OCI-M2 (cell line): ENCODE results near the gene QDPR.
"Not testable (repeated sequence)": the region's sequence is repeated elsewhere in the genome, so short reads cannot be mapped to it uniquely, and the experiment has no call there.

Source experiments
- DNase-seq: peaks from one replicate; lab custom pipeline; 2025; ENCODE audit not compliant: unreplicated experiment; lab: John Stamatoyannopoulos, UW

Gene QDPR

DNA sequence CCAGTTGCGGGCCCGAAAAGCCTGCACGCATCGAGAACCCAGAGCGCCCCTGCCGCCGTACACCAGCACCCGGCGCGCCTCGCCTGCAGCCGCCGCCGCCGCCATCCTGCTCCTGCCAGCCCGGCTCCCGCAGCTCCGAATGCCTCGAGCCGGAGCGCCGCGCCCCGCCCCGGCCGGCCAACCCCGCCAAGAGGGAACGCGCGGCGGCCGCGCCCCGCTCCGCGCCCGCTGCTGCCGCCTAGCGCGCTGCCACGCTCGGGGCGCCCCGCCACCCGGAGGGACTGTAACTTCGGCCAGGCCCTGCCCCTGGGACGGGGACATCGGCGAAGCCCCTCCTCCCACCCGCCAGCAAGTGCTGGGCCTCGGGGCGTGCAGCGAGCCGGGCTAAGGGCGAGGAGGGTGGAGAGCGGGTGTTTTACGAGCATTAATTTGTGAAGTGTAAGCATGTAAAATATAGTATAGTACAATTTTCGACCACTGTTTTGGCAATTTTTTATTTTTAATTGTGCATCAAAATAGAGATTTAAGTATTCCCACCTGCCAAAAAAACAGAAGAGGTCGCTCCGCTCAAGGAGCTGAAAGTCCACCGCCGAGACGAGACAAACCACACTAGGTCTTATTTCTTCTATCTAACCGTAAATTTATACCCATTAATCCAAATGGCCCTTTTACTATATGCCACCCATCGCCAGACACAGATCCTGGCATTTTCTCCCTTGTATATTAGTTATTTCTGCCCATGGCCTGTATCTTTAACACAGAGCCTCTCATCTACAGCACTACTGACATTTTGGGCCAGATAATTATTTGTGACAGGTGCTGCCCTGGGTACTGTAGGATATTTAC, at the start of gene QDPR:
Gene QDPR, minus strand, starts transcription at position 141 of the 846 bp plus-strand sequence. Its CDS starts 36 bp downstream, at position 105.
- peak; percentile 8 for DNase-seq

DNA sequence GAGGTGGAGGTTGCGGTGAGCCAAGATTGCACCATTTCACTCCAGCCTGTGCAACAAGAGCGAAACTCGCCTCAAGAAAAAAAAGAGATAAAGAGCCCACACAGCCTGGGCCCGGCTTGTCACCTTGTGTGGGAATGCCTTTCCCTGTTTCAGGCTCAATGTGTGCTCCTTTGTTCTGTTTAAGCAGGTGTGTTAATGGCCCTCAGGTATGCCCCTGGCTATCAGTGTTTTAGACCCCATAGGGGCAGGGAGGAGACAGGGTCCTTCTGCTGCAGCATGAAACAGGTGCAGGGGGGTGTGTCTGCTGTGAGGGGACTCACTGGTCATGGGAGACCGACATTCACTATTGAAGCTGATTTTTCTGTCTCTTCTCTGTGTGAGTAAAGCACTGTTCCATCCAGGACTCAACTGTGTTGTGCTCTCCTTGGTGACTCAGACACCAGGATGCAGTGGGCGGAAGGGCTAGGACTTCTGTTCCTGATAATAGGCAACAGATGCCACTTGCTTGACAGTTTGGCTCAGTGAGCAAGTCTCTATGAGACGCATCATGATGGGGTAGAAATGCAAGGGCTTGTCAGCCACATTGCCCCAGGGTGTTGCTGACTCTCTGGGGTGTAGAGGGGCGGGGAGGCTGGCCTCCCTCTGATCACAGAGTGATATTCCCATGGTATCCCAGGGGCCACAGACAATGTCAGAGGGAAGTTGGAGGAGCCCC, 49.5 kb upstream of the QDPR start:
- DNase-seq, result no peak

DNA sequence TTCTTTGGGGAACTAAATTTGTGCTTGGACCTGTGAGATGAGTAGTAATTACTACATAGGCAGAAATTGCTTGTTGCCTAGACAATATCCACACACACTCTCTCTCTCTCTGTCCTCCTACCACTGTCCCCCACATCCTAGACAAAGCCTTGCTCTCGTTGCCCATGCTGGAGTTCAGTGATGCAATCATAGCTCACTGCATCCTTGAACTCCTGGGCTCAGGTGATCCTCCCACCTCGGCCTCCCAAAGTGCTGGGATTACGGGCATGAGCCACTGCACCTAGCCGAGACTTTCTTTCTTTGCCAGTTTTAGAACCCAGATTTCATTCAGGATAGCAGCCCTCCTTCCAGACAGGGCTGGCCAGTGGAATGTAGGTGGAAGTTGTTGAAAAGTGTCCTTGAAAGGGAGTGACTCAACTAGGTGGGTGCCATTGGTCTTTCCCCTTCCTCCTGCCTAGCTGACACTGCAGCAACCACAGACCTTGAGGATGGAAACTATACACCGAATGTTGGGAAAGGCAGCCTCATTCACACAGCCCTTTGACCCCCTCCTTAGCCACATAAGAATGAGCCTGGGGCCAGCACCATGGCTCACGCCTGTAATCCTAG, 48.3 kb upstream of the QDPR start:
- no peak for DNase-seq

- no peak for DNase-seq
Measured at GRCh38 chr4:17559709-17560048, 47.8 kb upstream of the QDPR start.

GRCh38 chr4:17558941-17559708, 47.2 kb upstream of the QDPR start:
- no peak for DNase-seq

DNA sequence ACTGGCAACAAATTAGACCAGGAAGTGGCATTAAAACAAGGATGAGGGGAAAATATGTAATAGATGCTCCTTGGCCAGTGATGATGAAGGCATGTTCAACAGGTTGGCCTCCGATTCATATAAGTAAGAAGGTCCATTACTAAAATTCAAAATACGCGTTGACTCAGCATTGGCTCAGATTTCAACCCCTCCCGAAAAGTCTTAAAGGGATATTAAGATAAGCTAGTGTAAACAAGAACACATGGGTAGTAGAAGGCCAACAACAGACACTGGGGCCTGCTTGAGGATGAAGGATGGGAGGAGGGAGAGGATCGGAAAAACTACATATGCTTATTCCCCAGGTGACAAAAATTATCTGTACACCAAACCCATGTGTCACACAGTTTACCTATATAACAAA, 46.0 kb upstream of the QDPR start:
- DNase-seq, result no peak

GRCh38 chr4:17556498-17556897, 44.6 kb upstream of the QDPR start:
- no peak for DNase-seq

DNA sequence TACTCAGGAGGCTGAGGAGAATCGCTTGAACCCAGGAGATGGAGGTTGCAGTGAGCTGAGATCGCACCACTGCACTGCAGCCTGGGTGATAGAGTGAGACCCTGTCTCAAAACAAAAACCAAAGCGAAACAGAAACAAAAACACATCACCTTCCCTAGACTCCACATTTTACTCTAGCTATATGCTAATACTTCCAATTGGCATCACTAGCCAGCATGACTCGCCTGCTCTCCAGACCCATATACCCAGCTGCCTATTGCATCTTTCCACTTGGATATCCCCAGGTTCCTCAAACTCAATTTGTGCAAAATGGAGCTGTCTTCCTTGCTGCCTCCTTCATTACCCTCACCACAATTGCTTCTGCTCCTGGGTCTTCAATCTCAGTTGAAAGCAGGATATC, 42.7 kb upstream of the QDPR start:
- DNase-seq, result no peak

DNA sequence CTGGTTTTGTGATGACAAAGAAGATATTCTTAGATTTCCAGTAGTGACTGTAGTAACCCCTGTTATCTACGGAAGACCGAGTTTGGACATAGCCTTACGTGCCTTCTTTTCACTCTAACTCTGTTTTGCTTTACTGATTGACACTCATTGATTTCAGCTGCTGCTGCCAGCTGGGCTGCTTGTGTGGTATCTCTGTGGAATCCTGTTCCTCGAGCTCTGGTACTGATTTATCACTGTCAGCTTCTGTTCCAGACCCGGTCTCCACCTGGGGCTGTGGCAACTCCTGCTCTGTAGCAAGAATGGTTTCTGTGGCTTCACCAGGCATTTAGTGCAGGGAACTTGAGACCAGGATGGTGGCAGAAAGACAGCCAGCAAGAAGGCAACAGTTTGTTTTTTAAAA, 40.5 kb upstream of the QDPR start:
- no peak for DNase-seq

DNA sequence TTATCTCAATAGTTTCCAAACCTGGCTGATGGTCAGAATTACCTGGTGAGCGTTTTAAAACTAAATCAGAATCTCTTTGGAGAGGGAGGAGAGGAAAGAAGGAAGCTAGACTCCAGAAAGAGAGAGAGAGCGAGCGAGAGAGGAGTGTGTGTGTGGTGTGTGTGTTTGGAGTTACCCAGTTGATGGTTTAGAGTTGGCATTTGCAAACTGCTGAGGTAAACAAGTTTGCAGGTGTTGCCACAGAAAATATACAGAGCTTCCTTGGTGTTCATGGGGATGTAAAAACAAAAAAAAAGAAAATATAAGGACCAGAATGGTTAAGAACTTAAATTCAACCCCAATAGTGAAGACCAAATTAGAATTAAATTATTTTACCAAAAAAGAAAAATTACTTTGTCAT, 38.7 kb upstream of the QDPR start:
- no peak for DNase-seq

DNA sequence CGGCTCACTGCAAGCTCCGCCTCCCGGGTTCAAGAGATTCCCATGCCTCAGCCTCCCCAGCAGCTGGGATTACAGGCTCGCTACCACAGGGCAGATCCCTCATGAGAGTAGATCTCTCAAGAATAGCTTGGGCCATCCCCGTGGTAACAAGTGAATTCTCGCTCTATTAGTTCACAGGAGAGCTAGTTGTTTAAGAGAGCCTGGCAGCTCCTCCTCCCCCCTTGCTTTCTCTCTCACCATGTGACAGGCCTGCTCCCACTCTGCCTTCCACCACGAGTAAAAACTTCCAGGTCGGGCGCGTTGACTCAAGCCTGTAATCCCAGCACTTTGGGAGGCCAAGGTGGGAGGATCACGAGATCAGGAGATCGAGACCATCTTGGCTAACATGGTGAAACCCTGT, 34.8 kb upstream of the QDPR start:
- DNase-seq, result no peak

DNA sequence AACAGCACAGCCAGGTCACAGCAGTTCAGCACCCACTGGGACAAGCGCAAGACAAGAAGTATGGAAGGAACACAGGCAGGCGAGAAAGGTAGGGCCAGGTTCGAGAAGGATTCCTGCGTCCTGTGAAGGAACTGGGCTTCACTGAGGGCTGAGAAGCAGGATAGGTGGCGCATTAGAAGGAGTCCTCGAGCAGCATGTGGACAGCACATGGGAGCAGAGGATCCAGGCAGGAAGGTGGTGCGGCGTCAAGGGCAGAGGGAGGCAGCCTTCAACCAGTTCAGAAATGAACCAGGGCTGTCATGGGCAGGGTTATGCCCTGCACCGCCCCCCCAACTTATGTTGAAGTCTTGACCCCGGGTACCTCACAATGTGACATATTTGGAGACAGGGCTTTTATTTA, 34.3 kb upstream of the QDPR start:
- no peak for DNase-seq

DNA sequence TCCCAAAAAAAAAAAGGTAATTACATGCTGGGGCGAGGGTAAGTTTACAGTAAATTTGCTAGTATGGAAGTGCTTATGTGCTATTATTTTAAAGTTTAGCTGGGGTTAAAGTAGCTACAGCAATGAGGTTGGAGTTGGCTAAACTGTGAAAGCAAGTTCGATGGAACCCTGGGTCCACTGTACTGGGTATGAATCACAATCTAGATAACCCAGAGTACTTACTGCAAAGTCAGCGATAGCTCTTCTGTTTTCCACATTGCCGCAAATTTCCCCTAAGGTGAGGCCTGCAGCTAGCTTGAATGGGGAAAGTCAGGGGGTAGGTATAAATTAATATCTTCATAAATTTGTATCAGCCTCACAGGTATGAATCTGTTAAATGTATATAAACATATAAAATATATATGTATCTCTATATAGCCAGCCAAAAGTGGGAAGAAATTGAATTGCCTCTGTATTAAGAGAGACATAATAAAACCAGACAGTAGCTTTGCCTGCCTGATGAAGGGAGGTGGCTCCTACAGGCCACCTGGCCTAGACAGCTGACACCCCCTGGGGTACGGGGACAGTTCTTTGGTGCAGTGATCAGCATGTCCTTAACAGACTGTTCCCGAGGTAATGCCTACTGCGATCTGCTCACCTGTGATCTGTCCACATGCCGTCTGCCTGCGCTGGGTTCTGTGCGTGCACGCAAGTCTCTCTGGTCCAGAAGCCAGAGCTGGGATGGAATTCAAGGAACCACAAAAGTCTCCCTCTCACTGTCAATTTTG, 33.7 kb upstream of the QDPR start:
- DNase-seq, result no peak

GRCh38 chr4:17544831-17545234, 32.9 kb upstream of the QDPR start:
- no peak for DNase-seq

DNA sequence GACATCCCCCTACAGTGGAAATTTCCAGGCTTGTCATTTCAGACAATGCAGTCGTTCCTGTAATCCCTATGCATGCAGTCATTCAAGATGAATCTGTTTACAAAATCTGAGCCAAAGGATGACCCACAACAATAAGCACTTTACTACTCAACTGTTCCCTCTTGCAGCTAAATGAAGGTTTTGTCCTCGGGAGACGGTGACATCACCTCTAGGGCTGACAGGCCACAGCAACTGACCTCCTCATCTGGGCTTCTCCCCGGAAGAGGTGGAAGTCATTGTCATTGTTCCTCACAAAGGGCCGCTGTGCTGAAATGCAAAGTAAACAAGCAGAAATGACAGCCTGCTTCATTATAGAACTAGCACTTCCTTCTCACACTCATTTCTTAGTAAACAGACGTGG, 32.3 kb upstream of the QDPR start:
- DNase-seq, result no peak

DNA sequence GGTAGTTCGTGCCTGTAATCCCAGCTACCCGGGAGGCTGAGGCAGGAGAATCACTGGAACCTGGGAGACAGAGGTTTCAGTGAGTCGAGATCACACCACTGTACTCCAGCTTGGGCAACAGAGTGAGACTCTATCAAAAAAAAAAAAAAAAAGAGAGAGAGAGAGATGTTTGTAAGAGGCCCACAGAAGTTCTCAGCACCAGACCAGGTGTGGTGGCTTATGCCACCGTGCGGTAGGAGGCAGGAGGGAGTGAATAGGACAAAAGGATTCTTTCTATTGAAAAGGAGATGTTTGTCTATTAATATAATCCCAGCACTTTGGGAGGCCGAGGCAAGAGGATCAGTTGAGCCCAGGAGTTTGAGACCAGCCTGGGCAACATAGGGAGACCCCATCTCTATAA, 25.2 kb upstream of the QDPR start:
- DNase-seq, result not testable (repeated sequence)

DNA sequence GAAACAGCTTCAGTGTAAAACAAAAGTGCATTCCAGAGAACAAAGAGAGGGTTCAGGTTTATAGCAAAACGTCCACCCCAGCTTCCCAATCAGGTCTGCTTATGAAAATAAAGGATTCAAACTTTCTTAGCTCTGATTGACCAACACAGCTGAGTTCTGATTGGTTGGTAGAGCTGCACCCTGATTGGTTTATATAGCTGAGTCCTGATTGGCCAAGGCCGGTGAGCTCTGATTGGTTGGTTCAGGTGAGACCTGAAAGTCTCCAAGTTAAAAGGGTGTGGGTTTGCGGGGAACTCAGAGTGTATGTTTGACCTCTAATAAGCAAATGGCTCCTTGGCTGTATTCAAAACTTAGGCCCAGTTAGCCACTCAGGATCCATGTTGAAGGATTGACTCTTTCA, 24.0 kb upstream of the QDPR start:
- no peak for DNase-seq

DNA sequence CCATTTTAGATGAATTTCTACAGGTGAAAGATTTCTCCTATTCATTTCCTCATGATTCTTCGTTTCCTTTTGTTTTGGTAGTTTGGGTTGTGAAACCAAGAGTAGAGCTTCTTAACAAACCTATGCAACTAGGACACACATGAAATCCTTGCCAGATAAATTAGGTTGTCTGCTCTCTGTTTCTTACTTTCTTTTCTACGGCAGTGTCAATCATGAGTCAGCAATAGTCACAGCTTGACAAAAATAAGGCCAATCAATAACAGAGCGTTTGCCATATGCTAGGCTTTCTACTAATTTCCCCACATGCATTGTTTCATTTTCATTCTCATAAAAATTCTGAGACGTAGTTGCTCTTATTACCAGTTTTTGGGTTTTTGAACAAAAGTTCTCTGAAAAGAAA, 23.4 kb upstream of the QDPR start:
- no peak for DNase-seq

DNA sequence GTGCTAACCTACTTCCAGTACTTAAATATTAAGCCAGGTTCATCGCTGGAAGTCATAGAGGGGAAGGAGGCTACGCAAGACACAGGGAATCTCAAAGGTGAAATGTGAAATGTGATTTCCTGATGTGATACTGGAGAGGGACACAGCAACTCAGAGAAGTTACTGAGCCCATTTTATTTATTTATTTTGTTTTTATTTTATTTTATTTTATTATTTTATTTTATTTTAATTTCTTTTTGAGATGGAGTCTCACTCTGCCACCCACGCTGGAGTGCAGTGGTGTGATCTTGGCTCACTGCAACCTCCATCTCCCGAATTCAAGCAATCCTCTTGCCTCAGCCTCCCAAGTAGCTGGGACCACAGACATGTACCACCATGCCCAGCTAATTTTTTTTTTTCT, 22.8 kb upstream of the QDPR start:
- DNase-seq, result no peak

DNA sequence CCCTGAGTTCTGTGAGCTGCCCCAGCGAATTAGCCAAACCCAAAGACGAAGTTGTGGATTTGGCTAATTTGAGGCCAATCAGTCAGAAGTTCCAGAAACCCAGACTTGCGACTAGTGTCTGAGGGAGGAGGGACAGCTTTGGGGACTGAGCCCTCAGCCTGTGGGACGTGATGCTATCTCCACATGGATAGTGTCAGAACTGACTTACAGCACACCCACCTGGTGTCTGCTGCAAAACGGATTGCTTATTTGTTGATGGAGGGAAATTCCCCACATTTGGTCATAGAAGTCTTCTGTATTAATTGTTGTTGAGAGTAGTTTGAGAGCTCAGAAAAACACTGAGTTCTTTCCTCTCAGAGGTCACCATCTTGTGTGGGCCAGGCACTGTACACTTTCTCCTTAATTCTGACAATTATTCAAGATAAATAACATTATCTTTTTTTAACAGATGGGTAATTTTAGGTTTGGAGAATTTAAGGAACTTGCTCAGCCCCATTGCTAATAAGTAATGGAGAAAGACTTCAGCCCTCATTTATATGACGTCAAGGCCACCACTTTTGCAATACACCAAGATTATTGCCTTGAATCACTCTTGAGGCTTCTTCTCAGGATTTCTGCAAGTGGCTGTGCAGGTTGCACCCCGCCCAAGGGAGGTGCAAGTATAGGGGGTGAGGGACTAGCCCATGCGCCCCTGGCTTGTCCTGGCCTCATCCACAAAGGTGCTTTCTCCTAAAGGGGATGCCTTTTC, 19.8 kb upstream of the QDPR start:
- no peak for DNase-seq
